ENCODE measurements around the gene KDM4C. TPM values are rescaled to one million over a fixed set of nuclear protein-coding genes. Genes with fewer than 3 reads are reported as not detected.

The KDM4C gene
- total RNA-seq, 1 experiment from 2014 or later: 16.8 TPM

DNA sequence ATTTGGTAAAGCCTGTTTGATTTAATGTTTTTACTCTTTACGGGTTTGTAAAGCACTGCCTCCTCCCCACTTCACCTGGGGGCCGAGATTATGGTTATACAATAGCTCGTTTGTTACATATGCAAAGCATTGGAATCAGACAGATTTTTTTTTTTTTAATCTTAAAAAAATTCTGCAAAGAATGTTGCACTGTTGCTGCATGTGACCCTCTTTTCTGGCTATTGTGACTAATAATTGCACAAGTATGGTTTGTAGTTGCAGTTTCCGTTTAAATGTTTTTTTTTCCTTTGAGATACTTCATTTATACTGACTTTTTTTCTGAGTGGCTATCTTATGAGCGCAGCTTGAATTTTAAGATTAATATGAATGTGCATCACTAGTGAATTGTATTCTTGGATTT lies 165.3 kb downstream of the KDM4C start:
- ATAC-seq (no peak), DNase-seq (ENCODE audit: low read depth, low spot score) (no peak)
- H3K9me3 ChIP-seq (ENCODE audit: control insufficient read depth in 1 of 2, insufficient read depth in 1 of 2, low read depth in 1 of 2, low read length in 2 of 2): no peaks in the 10 kb centered on the region
- no peaks in the 10 kb centered on the region for H3K36me3 ChIP-seq (ENCODE audit: control insufficient read depth in 1 of 2, insufficient read depth in 2 of 2, low read length in 2 of 2)
- no peaks in the 10 kb centered on the region for H3K9me2 ChIP-seq (ENCODE audit: insufficient read depth)
- POLR2A ChIA-PET: no interaction called here
- H3K4me1 ChIP-seq (ENCODE audit: control insufficient read depth in 1 of 2, insufficient read depth in 2 of 2, low read length in 2 of 2): no peaks in the 10 kb centered on the region
- TF ChIP-seq CEBPB (IDR thresholded peaks at IDR 0.05; ENCODE audit: low read depth): no peak
- no peak for TF ChIP-seq EZH2phosphoT487 (IDR thresholded peaks at IDR 0.05; ENCODE audit: borderline replicate concordance)
- no peak for TF ChIP-seq SIN3A (IDR thresholded peaks at IDR 0.05; ENCODE audit: low read depth)
- TF ChIP-seq FOSL1 (IDR thresholded peaks at IDR 0.05; ENCODE audit: low read depth): no peak
- TF ChIP-seq SRF (IDR thresholded peaks at IDR 0.05; ENCODE audit: low read depth): no peak
- TF ChIP-seq, protein P1, sequence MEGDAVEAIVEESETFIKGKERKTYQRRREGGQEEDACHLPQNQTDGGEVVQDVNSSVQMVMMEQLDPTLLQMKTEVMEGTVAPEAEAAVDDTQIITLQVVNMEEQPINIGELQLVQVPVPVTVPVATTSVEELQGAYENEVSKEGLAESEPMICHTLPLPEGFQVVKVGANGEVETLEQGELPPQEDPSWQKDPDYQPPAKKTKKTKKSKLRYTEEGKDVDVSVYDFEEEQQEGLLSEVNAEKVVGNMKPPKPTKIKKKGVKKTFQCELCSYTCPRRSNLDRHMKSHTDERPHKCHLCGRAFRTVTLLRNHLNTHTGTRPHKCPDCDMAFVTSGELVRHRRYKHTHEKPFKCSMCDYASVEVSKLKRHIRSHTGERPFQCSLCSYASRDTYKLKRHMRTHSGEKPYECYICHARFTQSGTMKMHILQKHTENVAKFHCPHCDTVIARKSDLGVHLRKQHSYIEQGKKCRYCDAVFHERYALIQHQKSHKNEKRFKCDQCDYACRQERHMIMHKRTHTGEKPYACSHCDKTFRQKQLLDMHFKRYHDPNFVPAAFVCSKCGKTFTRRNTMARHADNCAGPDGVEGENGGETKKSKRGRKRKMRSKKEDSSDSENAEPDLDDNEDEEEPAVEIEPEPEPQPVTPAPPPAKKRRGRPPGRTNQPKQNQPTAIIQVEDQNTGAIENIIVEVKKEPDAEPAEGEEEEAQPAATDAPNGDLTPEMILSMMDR (IDR thresholded peaks at IDR 0.05 in 2 of 3, conservative IDR thresholded peaks at IDR 0.05 in 1 of 3; ENCODE audit: borderline replicate concordance in 1 of 3, insufficient read depth in 1 of 3, low read depth in 2 of 3, low read length in 2 of 3): no peak
- no peak for TF ChIP-seq SP1 (IDR thresholded peaks at IDR 0.05; ENCODE audit: low read depth)
- TF ChIP-seq EZH2 (IDR thresholded peaks at IDR 0.05): no peak
- TF ChIP-seq, protein P2, sequence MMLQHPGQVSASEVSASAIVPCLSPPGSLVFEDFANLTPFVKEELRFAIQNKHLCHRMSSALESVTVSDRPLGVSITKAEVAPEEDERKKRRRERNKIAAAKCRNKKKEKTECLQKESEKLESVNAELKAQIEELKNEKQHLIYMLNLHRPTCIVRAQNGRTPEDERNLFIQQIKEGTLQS (IDR thresholded peaks at IDR 0.05): no peak
- TF ChIP-seq TCF7L2 (IDR thresholded peaks at IDR 0.05; ENCODE audit: borderline replicate concordance, extremely low read depth, insufficient read depth, insufficient read length): no peak
- TF ChIP-seq, protein P3, sequence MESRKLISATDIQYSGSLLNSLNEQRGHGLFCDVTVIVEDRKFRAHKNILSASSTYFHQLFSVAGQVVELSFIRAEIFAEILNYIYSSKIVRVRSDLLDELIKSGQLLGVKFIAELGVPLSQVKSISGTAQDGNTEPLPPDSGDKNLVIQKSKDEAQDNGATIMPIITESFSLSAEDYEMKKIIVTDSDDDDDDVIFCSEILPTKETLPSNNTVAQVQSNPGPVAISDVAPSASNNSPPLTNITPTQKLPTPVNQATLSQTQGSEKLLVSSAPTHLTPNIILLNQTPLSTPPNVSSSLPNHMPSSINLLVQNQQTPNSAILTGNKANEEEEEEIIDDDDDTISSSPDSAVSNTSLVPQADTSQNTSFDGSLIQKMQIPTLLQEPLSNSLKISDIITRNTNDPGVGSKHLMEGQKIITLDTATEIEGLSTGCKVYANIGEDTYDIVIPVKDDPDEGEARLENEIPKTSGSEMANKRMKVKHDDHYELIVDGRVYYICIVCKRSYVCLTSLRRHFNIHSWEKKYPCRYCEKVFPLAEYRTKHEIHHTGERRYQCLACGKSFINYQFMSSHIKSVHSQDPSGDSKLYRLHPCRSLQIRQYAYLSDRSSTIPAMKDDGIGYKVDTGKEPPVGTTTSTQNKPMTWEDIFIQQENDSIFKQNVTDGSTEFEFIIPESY (IDR thresholded peaks at IDR 0.05; ENCODE audit: extremely low read depth, insufficient replicate concordance, low read length): no peak
- TF ChIP-seq ZNF274 (IDR thresholded peaks at IDR 0.05; ENCODE audit: low read depth, low read length): no peak
- TF ChIP-seq JUND (IDR thresholded peaks at IDR 0.05): no peak
- H2AFZ ChIP-seq (ENCODE audit: low read depth, low read length, poor library complexity, severe bottlenecking): no peak overlapping the region
- RAD21 ChIA-PET (ENCODE audit: low non-redundant PET in 1 of 2, low total read pairs in 2 of 2, uncharacterized antibody in 2 of 2, unreplicated experiment in 2 of 2): no interaction called here
- H4K20me1 ChIP-seq (ENCODE audit: insufficient read depth): no peaks in the 10 kb centered on the region
- intact Hi-C loops (cut with micrococcal nuclease): no loop called here
- no peak overlapping the region for H3K4me3 ChIP-seq (replicated peaks in 1 of 2; ENCODE audit: low read depth in 1 of 2, low read length in 2 of 2)
- no peaks in the 10 kb centered on the region for H3K79me2 ChIP-seq (ENCODE audit: insufficient read depth, low read length)
- no TSS peak for BruUV-seq (replicated peaks)
- H3K4me2 ChIP-seq (ENCODE audit: low read length): no peak overlapping the region
- H3K27ac ChIP-seq (ENCODE audit: low read depth, low read length): no peak overlapping the region
- H3K27me3 ChIP-seq (ENCODE audit: insufficient read depth, low read length): no peaks in the 10 kb centered on the region
- CTCF ChIA-PET: no interaction called here
- H3K9ac ChIP-seq (ENCODE audit: low read length): no peak overlapping the region
